Endothelial cell of umbilical vein (primary cell): ENCODE results near the gene GLYATL3. TPM values are rescaled to one million over a fixed set of nuclear protein-coding genes. Genes with fewer than 3 reads are reported as not detected.

ENCODE experiments used
- BruUV-seq: library from RNA; stranded (reverse); fragments of 400-500 nt; replicated peaks from 2 replicates; lab custom pipeline; 2021; lab: Mats Ljungman, UMichigan
- CTCF ChIA-PET: fragments of 300-600, 350-600 bp; sonication (Branson Sonifier 250); formaldehyde crosslinking; loops from one replicate; lab custom pipeline; 2021; ENCODE audit warnings: antibody characterized with exemption, inconsistent platforms; lab: Charles Lee
- POLR2A ChIA-PET: fragments of 300-600, 350-600 bp; sonication (Branson Sonifier 250); formaldehyde crosslinking; loops from one replicate; lab custom pipeline; 2021; ENCODE audit warnings: antibody characterized with exemption, inconsistent platforms; lab: Charles Lee
- DNase-seq: peaks from one replicate; pipeline ENCODE4 v3.0.0-alpha.2; 2011; ENCODE audit warnings: low read depth, low spot score
- FAIRE-seq: peaks from 2 replicates; lab custom pipeline; 2011; peaks lifted over from hg19 to GRCh38; lab: Jason Lieb, UNC
- H2AFZ ChIP-seq: 2 replicates; pipeline ENCODE4 v1.6.0; 2012; ENCODE audit warnings: low read depth, low read length, control low read depth, inconsistent platforms
- H3K27ac ChIP-seq: 2 replicates; pipeline ENCODE4 v1.5.1; 2011; ENCODE audit warnings: low read depth, mild to moderate bottlenecking, control low read depth, low read length, moderate library complexity; ENCODE audit not compliant: insufficient read depth
- H3K27me3 ChIP-seq, 2 experiments: 2 replicates each; pipeline versions ENCODE4 v1.6.0 to v1.6.1; 2011; ENCODE audit warnings: low read length in 2 of 2, mixed read lengths in 1 of 2; ENCODE audit not compliant: control insufficient read depth in 2 of 2, insufficient read depth in 2 of 2
- H3K36me3 ChIP-seq, 2 experiments: 2 replicates in 1 of 2; 3 replicates in 1 of 2; pipeline ENCODE4 v1.5.1; 2011; ENCODE audit warnings: low read length in 2 of 2, mild to moderate bottlenecking in 1 of 2, moderate library complexity in 1 of 2; ENCODE audit not compliant: control insufficient read depth in 2 of 2, insufficient read depth in 2 of 2; ENCODE audit errors: extremely low read depth in 1 of 2
- H3K4me1 ChIP-seq: 3 replicates; pipeline ENCODE4 v1.5.1; 2011; ENCODE audit warnings: mild to moderate bottlenecking, low read length; ENCODE audit not compliant: control insufficient read depth, insufficient read depth; ENCODE audit errors: extremely low read depth
- H3K4me2 ChIP-seq: 2 replicates; pipeline ENCODE4 v1.6.1; 2011; ENCODE audit warnings: low read length, control low read depth, mixed read lengths; ENCODE audit not compliant: insufficient read depth
- H3K4me3 ChIP-seq, 3 experiments: fragments of 200-600 bp in 1 of 3; sonication (generic), shearing (Covaris generic) in 1 of 3; replicated peaks in 1 of 3; 2 replicates each; pipeline ENCODE4 v1.5.1; 2011 to 2016; ENCODE audit warnings: control low read depth in 3 of 3, low read length in 3 of 3, mild to moderate bottlenecking in 2 of 3, inconsistent platforms in 1 of 3, low read depth in 1 of 3, moderate library complexity in 1 of 3; ENCODE audit not compliant: insufficient read depth in 1 of 3
- H3K79me2 ChIP-seq: 2 replicates; pipeline ENCODE4 v1.6.0; 2012; ENCODE audit warnings: low read length, inconsistent platforms; ENCODE audit not compliant: control insufficient read depth, insufficient read depth
- H3K9ac ChIP-seq: replicated peaks from 2 replicates; pipeline ENCODE3; 2011; ENCODE audit warnings: low read length, control low read depth; ENCODE audit not compliant: insufficient read depth; ENCODE audit errors: extremely low read depth
- H3K9me1 ChIP-seq: replicated peaks from 3 replicates; pipeline ENCODE4 v1.6.0; 2011; ENCODE audit warnings: mild to moderate bottlenecking, low read length; ENCODE audit not compliant: control insufficient read depth, insufficient read depth; ENCODE audit errors: extremely low read depth
- H3K9me3 ChIP-seq: replicated peaks from 2 replicates; pipeline ENCODE4 v1.5.1; 2012; ENCODE audit warnings: low read length, inconsistent platforms; ENCODE audit not compliant: control insufficient read depth, insufficient read depth
- H4K20me1 ChIP-seq: replicated peaks from 2 replicates; pipeline ENCODE3; 2011; ENCODE audit warnings: mild to moderate bottlenecking, low read length; ENCODE audit not compliant: control insufficient read depth, insufficient read depth; ENCODE audit errors: extremely low read depth
- GATA2 ChIP-seq: IDR thresholded peaks from 2 replicates; pipeline ENCODE4 v1.7.0; 2011; ENCODE audit warnings: low read depth, mild to moderate bottlenecking, moderate library complexity, mixed read lengths, low read length; ENCODE audit not compliant: insufficient read length, insufficient read depth
- JUN ChIP-seq: IDR thresholded peaks from 2 replicates; pipeline ENCODE4 v1.6.1; 2011; ENCODE audit warnings: borderline replicate concordance, low read depth; ENCODE audit not compliant: insufficient read length, insufficient read depth
- POLR2AphosphoS5 ChIP-seq: IDR thresholded peaks from 2 replicates; pipeline ENCODE4 v1.6.1; 2012; ENCODE audit warnings: low read depth, mild to moderate bottlenecking, control low read depth, low read length, moderate library complexity; ENCODE audit not compliant: insufficient read depth
- dilution Hi-C: fragments of 300-500 bp; cut with MboI; formaldehyde crosslinking; loops from one replicate; pipeline ENCODE4 v1.15.0; 2019; ENCODE audit warnings: low sequenced_read_pairs; ENCODE audit not compliant: extremely low pct_ligation_motif_present
- intact Hi-C: fragments of 100-400 bp; cut with micrococcal nuclease; formaldehyde crosslinking; loops from one replicate; pipeline ENCODE4 v1.10.0; 2022
- polyA plus RNA-seq, 4 experiments: library from polyadenylated mRNA; depleted of rRNA in 3 of 4; stranded (reverse) in 3 of 4; unstranded in 1 of 4; fragments of >200 nt; gene quantifications; 2 replicates each; pipeline versions ENCODE4 v1.2.1 to v1.2.3, GENCODE V29; 2011 to 2012; ENCODE audit warnings: missing spikeins in 1 of 4
- total RNA-seq: library from RNA; stranded (reverse); gene quantifications from 2 replicates; pipeline ENCODE4 v1.2.3, GENCODE V29; 2021
- TF ChIP-seq, protein P1 (sequence below), 2 donors: IDR thresholded peaks; 1 replicate in 1 of 2; 2 replicates in 1 of 2; pipeline ENCODE4 v1.5.1; 2011; ENCODE audit warnings: low read length in 2 of 2, mild to moderate bottlenecking in 2 of 2, moderate library complexity in 2 of 2, control low read depth in 1 of 2, inconsistent platforms in 1 of 2, low read depth in 1 of 2; ENCODE audit not compliant: insufficient read depth in 1 of 2; ENCODE audit errors: extremely low read depth in 1 of 2

Gene GLYATL3
- total and polyA plus RNA-seq, 2 donors (not counting 3 experiments of a cell fraction or from before 2014, with no cell fraction given) = not detected

DNA sequence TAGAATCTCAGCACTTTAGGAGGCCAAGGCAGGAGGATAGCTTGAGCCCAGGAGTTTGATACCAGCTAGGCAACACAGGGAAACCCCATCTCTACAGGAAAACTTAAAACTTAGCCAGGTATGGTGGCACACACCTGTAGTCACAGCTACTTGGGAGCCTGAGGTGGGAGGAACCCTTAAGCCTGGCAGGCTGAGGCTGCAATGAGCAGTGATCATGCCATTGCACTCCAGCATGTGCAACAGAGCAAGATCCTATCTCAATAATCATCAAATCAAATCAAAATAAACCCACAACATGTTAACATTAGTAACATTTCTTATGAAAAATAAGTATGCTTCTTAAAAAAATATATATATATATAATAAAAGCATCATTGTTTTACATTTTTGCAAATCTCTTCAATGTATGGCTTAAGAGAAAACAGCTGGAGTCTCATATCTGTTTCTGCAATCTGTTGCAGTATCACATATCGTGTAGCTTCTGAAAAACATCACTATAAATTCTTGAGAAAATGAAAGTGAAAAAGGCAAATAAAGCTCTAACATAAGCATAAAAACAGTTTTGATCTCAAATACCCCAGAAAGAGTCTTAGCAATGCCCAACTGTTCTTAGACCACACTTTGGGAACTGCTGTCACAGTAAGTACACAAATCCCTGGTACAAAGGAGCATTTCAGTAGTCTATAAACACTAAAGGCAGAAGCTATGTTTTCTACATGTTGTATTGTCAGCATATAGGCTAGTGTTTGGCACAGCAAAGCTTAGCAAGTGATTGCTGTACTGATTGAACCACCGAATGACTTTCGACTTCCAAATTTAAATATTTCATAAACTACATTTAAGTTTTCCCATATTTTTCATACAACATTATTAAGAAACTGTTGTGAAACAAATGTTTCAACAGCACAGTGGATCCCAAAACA is 44.7 kb upstream of the GLYATL3 start:
- no peak overlapping the region for H3K27ac ChIP-seq
- H3K9ac ChIP-seq = no peak overlapping the region
- no peaks in the 10 kb centered on the region for H3K4me1 ChIP-seq
- H3K36me3 ChIP-seq = peaks cover 0 to 3% of the 10 kb centered on the region in 2 experiments
- no peaks in the 10 kb centered on the region for H3K79me2 ChIP-seq
- H3K27me3 ChIP-seq = no peaks in the 10 kb centered on the region
- no peaks in the 10 kb centered on the region for H3K9me1 ChIP-seq
- H4K20me1 ChIP-seq = no peaks in the 10 kb centered on the region
- FAIRE-seq (no peak), DNase-seq (no peak)
- no peak overlapping the region for H3K4me3 ChIP-seq
- CTCF ChIA-PET = interaction anchor here (1.2 to 1.6 kb wide), 3 partner anchors 77 to 394 kb away, joined by 5 to 7 read pairs (median 6); no protein-coding TSS in a partner anchor
- no TSS peak for BruUV-seq
- no peaks in the 10 kb centered on the region for H3K9me3 ChIP-seq
- no peak for TF ChIP-seq POLR2AphosphoS5
- TF ChIP-seq JUN = no peak
- no peak for TF ChIP-seq GATA2
- TF ChIP-seq, protein P1, sequence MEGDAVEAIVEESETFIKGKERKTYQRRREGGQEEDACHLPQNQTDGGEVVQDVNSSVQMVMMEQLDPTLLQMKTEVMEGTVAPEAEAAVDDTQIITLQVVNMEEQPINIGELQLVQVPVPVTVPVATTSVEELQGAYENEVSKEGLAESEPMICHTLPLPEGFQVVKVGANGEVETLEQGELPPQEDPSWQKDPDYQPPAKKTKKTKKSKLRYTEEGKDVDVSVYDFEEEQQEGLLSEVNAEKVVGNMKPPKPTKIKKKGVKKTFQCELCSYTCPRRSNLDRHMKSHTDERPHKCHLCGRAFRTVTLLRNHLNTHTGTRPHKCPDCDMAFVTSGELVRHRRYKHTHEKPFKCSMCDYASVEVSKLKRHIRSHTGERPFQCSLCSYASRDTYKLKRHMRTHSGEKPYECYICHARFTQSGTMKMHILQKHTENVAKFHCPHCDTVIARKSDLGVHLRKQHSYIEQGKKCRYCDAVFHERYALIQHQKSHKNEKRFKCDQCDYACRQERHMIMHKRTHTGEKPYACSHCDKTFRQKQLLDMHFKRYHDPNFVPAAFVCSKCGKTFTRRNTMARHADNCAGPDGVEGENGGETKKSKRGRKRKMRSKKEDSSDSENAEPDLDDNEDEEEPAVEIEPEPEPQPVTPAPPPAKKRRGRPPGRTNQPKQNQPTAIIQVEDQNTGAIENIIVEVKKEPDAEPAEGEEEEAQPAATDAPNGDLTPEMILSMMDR (IDR thresholded peaks at IDR 0.05; ENCODE audit: extremely low read depth in 1 of 2, insufficient read depth in 1 of 2, low read depth in 1 of 2, low read length in 2 of 2) = no peak
- no peak overlapping the region for H3K4me2 ChIP-seq
- dilution Hi-C loops = no loop called here
- intact Hi-C loops = no loop called here
- POLR2A ChIA-PET = no interaction called here
- H2AFZ ChIP-seq = no peak overlapping the region
